Suppressor macrophage (primary cell): ENCODE measurements around the gene WDR12.
"Not testable (repeated sequence)": the region's sequence is repeated elsewhere in the genome, so short reads cannot be mapped to it uniquely, and the experiment has no call there.

Source experiments
- DNase-seq, 4 experiments: peaks; one replicate each; pipeline ENCODE4 v3.0.0-alpha.2; 2020 to 2022
- total RNA-seq, 17 experiments: gene quantifications; one replicate each; lab custom pipeline; 2026; ENCODE audit warnings: mixed read lengths in 6 of 17, inconsistent platforms in 3 of 17; lab: John Stamatoyannopoulos, UW

The WDR12 gene
- total RNA-seq: 7.7 to 46.5 (median 34.4) reads per million in 17 experiments

GRCh38 chr2:202911512-202912341, at the start of gene WDR12, which contains the start of gene CARF:
WDR12 (minus strand) TSS chr2:202911673; CDS start chr2:202911476, 197 bp downstream.
CARF (plus strand) TSS chr2:202912275; CDS start chr2:202941903, 29,628 bp downstream.
- peak; percentile 94 to 97 (median 96) for DNase-seq

DNA sequence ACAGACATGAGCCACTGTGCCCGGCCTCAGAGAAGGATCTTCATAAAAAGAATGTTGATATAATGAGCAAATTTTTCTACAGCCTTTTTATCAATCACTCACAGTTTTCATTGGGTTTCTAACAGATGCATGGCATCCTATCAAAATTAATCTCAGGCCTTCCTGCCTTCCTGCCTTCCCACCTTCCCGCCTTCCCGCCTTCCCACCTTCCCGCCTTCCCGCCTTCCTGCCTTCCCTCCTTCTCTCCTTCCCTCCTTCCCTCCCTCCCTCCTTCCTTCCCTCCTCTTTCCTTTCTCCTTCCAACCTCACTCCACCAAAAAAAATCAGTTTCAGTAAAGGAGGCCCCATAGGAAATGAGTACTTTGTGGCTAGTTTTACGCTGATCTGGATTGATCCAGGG, 49.1 kb upstream of the WDR12 start:
- no peak for DNase-seq

GRCh38 chr2:202950592-202950991, 39.1 kb upstream of the WDR12 start:
- DNase-seq: peak; percentile 59 to 93 (median 76)

- not testable (repeated sequence) for DNase-seq
These were observed 37.9 kb upstream of the WDR12 start for GRCh38 chr2:202949333-202949732.

DNA sequence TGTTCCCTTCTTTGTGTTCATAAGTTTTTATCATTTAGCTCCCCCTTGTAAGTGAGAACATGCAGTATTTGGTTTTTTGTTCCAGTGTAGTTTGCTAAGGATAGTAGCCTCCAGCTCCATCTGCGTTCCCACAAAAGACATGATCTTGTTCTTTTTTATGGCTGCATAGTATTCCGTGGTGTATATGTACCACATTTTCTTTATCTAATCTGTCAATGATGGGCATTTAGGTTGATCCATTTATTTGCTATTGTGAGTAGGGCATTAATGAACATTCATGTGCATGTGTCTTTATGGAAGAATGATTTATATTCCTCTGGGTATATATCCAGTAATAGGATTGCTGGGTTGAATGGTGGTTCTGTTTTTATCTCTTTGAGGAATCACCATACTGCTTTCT, 34.0 kb upstream of the WDR12 start:
- no peak for DNase-seq

DNA sequence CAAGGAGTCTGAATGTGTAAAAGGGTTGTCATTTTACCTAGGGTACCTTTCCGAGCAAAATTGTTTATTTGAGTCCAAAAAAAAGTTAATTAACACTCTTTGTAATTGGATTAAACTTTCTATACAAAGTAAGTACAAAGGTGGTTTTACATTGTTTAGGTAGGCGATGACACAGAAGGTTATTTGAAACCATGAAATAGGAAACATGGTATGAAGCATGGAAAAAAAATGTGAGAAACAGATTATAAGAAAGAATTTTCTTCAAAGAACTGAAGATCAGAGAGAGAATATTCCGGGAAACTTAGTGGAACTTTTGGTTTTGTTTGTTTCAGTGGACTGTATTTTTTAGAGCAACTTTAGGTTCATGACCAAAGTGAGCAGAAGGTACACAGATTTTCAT, 33.3 kb upstream of the WDR12 start:
- no peak for DNase-seq

DNA sequence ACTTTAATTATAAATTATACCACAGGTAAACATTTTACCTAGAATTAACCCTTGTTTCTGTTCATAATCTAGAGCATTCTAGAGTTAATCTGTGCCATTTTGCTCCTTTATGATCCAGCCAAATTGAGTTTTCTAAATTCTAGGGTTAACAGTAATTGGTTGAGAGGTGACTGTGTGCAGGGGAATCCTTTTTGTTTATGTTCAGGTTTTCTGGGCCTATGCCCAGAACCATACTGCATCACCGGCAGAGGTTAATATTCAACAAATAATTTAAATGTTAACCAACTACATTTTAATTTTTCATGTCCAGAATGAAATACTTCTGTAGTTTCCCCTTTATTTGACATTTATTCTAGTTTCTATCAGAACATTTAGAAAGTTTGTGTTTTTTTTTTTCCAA, 32.9 kb upstream of the WDR12 start:
- no peak for DNase-seq

- no peak for DNase-seq
These were observed 30.3 kb upstream of the WDR12 start for GRCh38 chr2:202941771-202942170.

DNA sequence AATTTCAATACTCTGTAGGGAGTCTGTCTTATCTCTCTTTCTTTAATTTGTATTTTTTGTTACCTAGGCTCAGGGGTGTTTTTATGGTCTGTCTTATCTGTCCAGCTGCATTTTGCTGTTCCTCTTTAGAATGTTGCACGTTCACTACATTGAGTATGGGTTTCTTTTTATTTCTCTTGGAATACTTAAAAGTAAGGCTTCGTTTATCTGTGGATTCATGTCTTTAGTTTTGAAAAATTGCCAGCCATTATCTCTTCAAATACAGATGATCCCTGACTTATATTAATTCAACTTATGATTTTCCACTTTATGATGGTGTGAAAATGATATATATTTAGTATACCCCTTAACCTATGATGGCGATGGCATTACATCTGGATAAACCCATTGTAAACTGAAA, 27.5 kb upstream of the WDR12 start:
- no peak for DNase-seq

- no peak for DNase-seq
These were observed 23.0 kb upstream of the WDR12 start for GRCh38 chr2:202934456-202934855.

- no peak for DNase-seq
These were observed 22.5 kb upstream of the WDR12 start for GRCh38 chr2:202933958-202934357.

DNA sequence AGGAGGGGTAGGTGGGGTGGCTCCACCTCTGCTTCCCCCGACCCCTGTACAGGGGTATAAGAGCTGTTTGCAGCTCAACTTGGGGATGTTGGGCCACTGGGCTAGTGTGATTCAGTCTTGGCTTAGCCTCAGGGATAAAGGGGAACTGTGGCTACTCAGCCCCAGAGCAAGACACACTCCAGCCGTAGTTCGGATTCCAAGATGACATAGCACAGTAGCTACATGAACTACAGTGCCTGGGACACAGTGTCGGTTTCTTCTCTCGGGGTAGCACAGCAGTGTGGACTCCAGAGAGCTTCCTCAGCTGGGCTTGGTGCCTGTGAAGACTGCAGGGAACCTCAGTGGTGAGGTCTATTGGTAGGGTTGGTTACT, 21.7 kb upstream of the WDR12 start:
- no peak for DNase-seq

DNA sequence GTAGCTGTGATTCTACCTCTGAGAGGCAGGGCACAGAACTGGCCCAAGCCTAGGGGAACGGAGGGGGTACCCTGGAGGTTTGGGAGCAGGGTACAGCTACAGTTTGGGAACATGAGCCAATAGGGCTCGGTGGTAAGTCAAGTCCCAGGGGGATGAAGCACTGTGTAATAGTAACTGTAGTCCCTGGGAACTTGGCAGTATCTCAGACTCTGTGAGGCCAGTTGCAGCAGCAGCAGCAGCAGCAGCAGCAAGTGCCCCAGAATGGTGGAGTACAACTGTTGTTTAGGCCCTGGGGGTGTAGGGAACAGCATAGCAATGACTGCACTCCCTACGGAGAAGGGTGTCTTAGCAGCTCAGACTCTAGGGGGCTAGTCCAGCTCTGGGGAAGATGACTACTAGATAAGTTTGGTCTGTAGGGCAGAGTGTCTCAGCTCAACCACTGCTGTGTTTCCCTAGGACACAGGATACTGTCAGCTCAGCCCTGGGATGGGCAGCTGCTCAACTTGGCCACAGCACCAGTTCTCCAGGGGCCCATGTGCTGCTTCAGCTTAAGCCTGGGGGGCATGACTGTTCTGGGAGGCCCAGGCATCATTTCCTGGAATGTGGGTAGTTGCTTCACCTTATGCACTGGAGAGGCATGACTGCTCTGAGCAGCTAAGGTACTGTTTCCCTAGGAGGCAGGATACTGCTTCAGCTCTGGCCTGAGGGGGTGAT, 21.1 kb upstream of the WDR12 start:
- no peak for DNase-seq

DNA sequence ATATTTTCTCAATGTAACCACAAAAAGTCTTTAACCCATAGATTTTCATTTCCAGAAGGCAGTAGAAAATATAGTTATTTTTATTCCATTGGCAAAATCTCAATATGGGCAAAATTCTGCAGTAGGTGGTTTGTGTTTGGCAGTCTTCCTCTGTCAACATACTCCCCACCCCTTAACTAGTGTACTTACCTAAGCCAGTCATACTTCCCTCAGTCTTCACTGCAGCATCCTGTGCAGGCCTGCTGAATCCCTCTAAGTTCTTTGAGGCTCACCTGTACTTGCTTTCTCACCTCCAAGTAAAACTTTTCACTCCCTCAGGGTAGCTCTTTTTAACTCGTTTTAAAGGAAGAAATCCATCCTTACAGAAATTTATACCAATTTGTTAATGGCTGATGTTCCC, 7.4 kb upstream of the WDR12 start:
- no peak for DNase-seq

DNA sequence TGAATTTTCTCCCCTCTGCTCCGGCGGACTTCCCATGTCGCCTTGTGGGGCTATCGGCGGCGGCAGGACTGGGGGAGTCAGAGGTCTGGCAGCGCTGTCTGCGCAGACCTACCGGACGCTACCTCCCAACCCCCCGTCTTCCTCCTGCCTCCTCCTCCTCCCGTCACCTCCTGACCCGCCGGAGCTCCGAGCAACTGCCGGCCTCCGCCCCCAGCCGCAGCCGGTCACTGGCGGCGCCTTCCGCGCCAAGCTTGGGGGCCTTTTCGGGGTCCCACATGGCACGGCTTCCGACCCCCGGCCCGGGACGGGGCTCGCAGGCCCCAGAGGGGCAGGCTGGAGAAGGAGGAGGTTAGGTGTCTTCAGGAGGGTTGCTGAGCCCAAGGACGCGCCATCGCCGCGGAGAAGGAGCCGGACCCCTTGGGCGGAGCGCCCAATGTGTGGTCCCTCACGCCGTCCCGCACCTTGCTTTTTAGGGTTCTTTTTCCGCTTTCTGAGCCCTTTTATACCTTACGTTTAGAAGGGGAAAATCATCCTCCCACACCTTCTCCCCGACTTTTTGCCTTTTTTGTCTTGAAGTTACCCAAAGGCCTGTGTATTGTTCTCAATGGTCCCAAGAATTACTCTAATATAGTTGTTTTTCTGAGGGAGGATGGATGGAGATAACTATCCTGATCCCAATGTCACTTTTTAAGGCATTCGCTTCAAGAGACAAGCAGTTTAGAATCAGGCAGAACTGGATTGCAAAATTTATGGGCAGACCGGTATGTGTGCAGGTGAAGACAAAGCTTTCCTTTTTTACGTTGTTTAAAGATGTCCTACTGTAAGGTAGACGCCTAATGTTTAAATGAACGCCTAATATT, 1.1 kb upstream of the WDR12 start:
- peak in 1 of 4 experiments; percentile 29 for DNase-seq

DNA sequence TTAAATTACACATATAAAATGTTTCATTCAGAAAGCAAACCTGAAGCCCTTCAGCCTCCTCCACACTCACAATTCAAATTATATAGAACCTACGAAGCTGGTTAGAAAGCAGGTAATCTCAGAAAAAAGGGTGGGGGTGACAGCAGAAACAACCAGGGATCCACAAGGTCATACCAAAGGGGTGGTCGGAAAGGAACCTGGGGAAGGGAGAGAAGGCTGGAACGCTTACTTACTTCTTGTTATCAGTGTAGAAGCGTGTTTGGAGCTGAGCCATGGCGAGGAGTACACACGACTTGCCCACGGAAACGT, 316 bp downstream of the WDR12 start:
- no peak for DNase-seq

DNA sequence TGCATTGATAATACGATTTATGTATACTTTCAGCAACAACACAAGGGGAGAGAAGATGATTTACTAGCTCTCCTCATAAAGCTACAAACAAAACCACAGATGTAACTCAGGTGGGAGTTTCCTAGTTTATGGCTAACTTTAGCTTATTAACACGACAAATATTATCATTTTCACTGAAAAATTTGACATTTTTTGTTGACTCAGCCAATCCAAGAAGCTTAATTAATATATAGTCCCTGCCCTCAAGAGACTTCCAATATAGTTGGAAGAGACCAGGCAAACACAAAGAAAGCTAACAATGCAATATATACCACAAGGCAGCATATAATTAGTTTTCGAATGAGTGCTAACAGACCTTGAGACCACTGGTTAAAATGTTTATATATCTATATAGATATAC, 775 bp downstream of the WDR12 start:
- DNase-seq: no peak

- not testable (repeated sequence) for DNase-seq
These were observed 1.2 kb downstream of the WDR12 start for GRCh38 chr2:202910250-202910649.

- DNase-seq: peak in 1 of 4 experiments; percentile 18
These were observed 1.9 kb downstream of the WDR12 start for GRCh38 chr2:202909394-202910192.

GRCh38 chr2:202908186-202908585, 3.3 kb downstream of the WDR12 start:
- no peak for DNase-seq

GRCh38 chr2:202905507-202905906, 6.0 kb downstream of the WDR12 start:
- DNase-seq: not testable (repeated sequence)

GRCh38 chr2:202885190-202885589, 26.3 kb downstream of the WDR12 start:
- no peak for DNase-seq
